GM18868 (cell line): ENCODE data around the gene TMEM53.

Experiments used
- ATAC-seq: cut with Tn5 transposase; IDR thresholded peaks from one replicate; pipeline ENCODE4 v1.9.1; 2021; ENCODE audit warnings: mild to moderate bottlenecking, moderate library complexity; ENCODE audit not compliant: unreplicated experiment

Gene TMEM53

GRCh38 chr1:44674113-44675000 lies at the start of gene TMEM53, which contains the start of gene ARMH1:
Gene TMEM53 (minus strand): TSS chr1:44674481. CDS start chr1:44674391, 90 bp downstream.
Gene ARMH1 (plus strand): TSS chr1:44674714. CDS start chr1:44689698, 14,984 bp downstream.
- ATAC-seq, result peak; percentile 87

GRCh38 chr1:44723496-44724295 lies 49.4 kb upstream of the TMEM53 start:
- ATAC-seq, result no peak

GRCh38 chr1:44723064-44723463 lies 48.8 kb upstream of the TMEM53 start:
- no peak for ATAC-seq

- ATAC-seq, result peak; percentile 75
Observed at GRCh38 chr1:44721485-44722361, 47.4 kb upstream of the TMEM53 start.

GRCh38 chr1:44720281-44720680 lies 46.0 kb upstream of the TMEM53 start:
- ATAC-seq, result no peak

- ATAC-seq, result no peak
Observed at GRCh38 chr1:44719318-44719717, 45.0 kb upstream of the TMEM53 start.

GRCh38 chr1:44718091-44718490 lies 43.8 kb upstream of the TMEM53 start:
- ATAC-seq, result no peak

- ATAC-seq, result no peak
Observed at GRCh38 chr1:44717653-44718052, 43.4 kb upstream of the TMEM53 start.

- ATAC-seq, result no peak
Observed at GRCh38 chr1:44717156-44717555, 42.9 kb upstream of the TMEM53 start.

- ATAC-seq, result peak; percentile 47
Observed at GRCh38 chr1:44714944-44715571, 40.8 kb upstream of the TMEM53 start.

GRCh38 chr1:44714532-44714931 lies 40.3 kb upstream of the TMEM53 start:
- ATAC-seq, result no peak

GRCh38 chr1:44713321-44713781 lies 39.1 kb upstream of the TMEM53 start:
- peak; percentile 58 for ATAC-seq

GRCh38 chr1:44707959-44708831 lies 33.9 kb upstream of the TMEM53 start:
- ATAC-seq, result no peak

GRCh38 chr1:44707112-44707881 lies 33.0 kb upstream of the TMEM53 start:
- ATAC-seq, result no peak

GRCh38 chr1:44705938-44706337 lies 31.7 kb upstream of the TMEM53 start:
- no peak for ATAC-seq

GRCh38 chr1:44705470-44705869 lies 31.2 kb upstream of the TMEM53 start:
- no peak for ATAC-seq

- ATAC-seq, result no peak
Observed at GRCh38 chr1:44701141-44701573, 26.9 kb upstream of the TMEM53 start.

- no peak for ATAC-seq
Observed at GRCh38 chr1:44700573-44700972, 26.3 kb upstream of the TMEM53 start.
